ENCODE measurements around the gene MAGI2. TPM values are rescaled to one million over a fixed set of nuclear protein-coding genes. Genes with fewer than 3 reads are reported as not detected.

Gene MAGI2
- total RNA-seq, 1 donor from 2014 or later: 5.4 TPM

DNA sequence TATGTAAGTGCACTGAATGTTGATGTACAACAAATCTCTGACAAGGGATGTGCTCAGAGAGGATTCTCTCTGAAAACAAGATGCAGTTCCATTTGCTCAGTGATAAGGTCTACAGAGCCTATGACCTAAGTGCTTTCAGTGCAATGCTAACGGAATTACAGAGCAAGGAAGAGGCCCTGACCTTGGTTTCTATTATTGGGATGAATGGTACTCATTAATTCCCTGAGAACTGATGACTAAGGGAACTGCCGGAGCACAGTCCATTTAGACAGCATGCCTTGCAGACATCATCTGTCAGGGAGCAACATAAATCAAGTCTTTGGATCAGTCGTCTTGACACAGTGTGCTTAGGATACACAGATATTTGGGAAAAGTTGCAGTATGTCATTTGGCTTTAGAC lies 1314.1 kb downstream of the MAGI2 start:
- FAIRE-seq (no peak), DNase-seq (ENCODE audit: low read depth) (peak; percentile 59)
- no peak overlapping the region for H3K4me3 ChIP-seq (ENCODE audit: insufficient read depth, low read depth, low read length)
- H3K36me3 Mint-ChIP-seq (ENCODE audit: low read depth, unreplicated experiment): no peaks in the 10 kb centered on the region
- no peak overlapping the region for H3K9ac ChIP-seq (ENCODE audit: low read length)
- TF ChIP-seq CTCF (IDR thresholded peaks at IDR 0.05; ENCODE audit: insufficient read depth, low read depth, low read length): no peak
- TF ChIP-seq EZH2 (IDR thresholded peaks at IDR 0.05; ENCODE audit: insufficient read depth, low read length): no peak
- peaks cover 41% of the 10 kb centered on the region for H3K4me1 Mint-ChIP-seq (ENCODE audit: low read depth, unreplicated experiment)
- no peaks in the 10 kb centered on the region for H3K9me3 Mint-ChIP-seq (ENCODE audit: unreplicated experiment)
- no peak overlapping the region for H3K4me2 ChIP-seq (ENCODE audit: low read length)
- H3K27me3 ChIP-seq (ENCODE audit: insufficient read depth, low read length): no peaks in the 10 kb centered on the region
- H3K27me3 Mint-ChIP-seq (ENCODE audit: low read depth, unreplicated experiment): no peaks in the 10 kb centered on the region
- no peaks in the 10 kb centered on the region for H3K9me3 ChIP-seq (ENCODE audit: insufficient read depth, low read depth, low read length)
- no peaks in the 10 kb centered on the region for H3K79me2 ChIP-seq (ENCODE audit: insufficient read depth, low read length)
- H3K27ac Mint-ChIP-seq (ENCODE audit: unreplicated experiment): no peak overlapping the region
- H3K27ac ChIP-seq (ENCODE audit: low read depth, low read length): no peak overlapping the region
- H3K36me3 ChIP-seq (ENCODE audit: insufficient read depth, low read length): no peaks in the 10 kb centered on the region
- no peak overlapping the region for H2AFZ ChIP-seq (ENCODE audit: low read depth, low read length)
- peaks cover 9% of the 10 kb centered on the region for H3K4me1 ChIP-seq (ENCODE audit: insufficient read depth, low read length)
- no peak overlapping the region for H3K4me3 Mint-ChIP-seq (ENCODE audit: unreplicated experiment)
- H4K20me1 ChIP-seq (ENCODE audit: insufficient read depth, low read length): no peaks in the 10 kb centered on the region

DNA sequence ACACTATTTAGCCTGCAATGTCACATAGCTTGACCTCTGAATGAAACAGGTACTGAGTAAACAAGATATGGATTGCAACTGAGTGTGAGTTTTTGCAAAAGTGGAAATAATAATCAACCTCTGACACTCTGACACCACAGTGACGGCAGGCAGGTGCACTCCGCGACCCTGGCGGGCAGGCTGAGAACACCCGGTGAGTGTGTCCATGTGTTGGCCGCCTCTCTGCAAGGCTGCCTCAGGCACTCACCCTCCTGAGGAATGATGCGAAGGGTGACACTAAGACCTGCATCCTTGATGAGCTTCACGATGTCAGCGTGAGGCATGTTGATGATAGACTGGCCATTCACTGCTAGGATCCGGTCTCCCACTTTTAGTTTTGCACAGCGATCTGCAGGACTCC lies 1318.7 kb downstream of the MAGI2 start:
- no peak overlapping the region for H3K9ac ChIP-seq (ENCODE audit: low read length)
- no peak overlapping the region for H3K4me3 Mint-ChIP-seq (ENCODE audit: unreplicated experiment)
- H3K4me1 ChIP-seq (ENCODE audit: insufficient read depth, low read length): peaks cover 3% of the 10 kb centered on the region
- FAIRE-seq (peak; percentile 34), DNase-seq (ENCODE audit: low read depth) (no peak)
- no peak overlapping the region for H3K27ac Mint-ChIP-seq (ENCODE audit: unreplicated experiment)
- H3K27ac ChIP-seq (ENCODE audit: low read depth, low read length): no peak overlapping the region
- no peaks in the 10 kb centered on the region for H3K9me3 Mint-ChIP-seq (ENCODE audit: unreplicated experiment)
- H3K27me3 Mint-ChIP-seq (ENCODE audit: low read depth, unreplicated experiment): peaks cover 3% of the 10 kb centered on the region
- no peaks in the 10 kb centered on the region for H3K36me3 Mint-ChIP-seq (ENCODE audit: low read depth, unreplicated experiment)
- no peaks in the 10 kb centered on the region for H3K79me2 ChIP-seq (ENCODE audit: insufficient read depth, low read length)
- H3K4me3 ChIP-seq (ENCODE audit: insufficient read depth, low read depth, low read length): no peak overlapping the region
- no peaks in the 10 kb centered on the region for H4K20me1 ChIP-seq (ENCODE audit: insufficient read depth, low read length)
- H3K4me2 ChIP-seq (ENCODE audit: low read length): no peak overlapping the region
- TF ChIP-seq EZH2 (IDR thresholded peaks at IDR 0.05; ENCODE audit: insufficient read depth, low read length) (no peak), CTCF (IDR thresholded peaks at IDR 0.05; ENCODE audit: insufficient read depth, low read depth, low read length) (no peak)
- H3K36me3 ChIP-seq (ENCODE audit: insufficient read depth, low read length): no peaks in the 10 kb centered on the region
- H3K4me1 Mint-ChIP-seq (ENCODE audit: low read depth, unreplicated experiment): peaks cover 28% of the 10 kb centered on the region
- no peaks in the 10 kb centered on the region for H3K9me3 ChIP-seq (ENCODE audit: insufficient read depth, low read depth, low read length)
- H3K27me3 ChIP-seq (ENCODE audit: insufficient read depth, low read length): no peaks in the 10 kb centered on the region
- H2AFZ ChIP-seq (ENCODE audit: low read depth, low read length): no peak overlapping the region

DNA sequence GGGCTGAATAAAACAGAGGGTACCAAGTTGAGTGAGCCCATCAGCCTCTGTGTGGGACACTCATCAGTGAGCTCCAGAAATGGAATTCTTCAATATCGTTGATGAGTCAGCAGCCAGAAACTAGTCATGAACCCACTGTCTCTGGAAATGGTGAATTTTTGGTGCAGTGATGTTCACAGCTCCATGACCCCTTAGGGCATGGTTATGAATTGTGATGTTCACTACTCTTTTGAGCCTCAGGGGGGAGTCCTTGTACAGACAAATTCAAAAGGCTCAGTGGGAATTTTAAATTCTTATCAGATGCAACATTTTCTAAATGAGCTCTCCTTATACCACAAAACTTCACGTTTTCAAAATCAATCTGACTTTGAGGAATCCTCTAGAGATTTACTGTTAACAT lies 1319.2 kb downstream of the MAGI2 start:
- no peak overlapping the region for H3K9ac ChIP-seq (ENCODE audit: low read length)
- peaks cover 24% of the 10 kb centered on the region for H3K4me1 Mint-ChIP-seq (ENCODE audit: low read depth, unreplicated experiment)
- peaks cover 3% of the 10 kb centered on the region for H3K27me3 Mint-ChIP-seq (ENCODE audit: low read depth, unreplicated experiment)
- H3K4me3 ChIP-seq (ENCODE audit: insufficient read depth, low read depth, low read length): no peak overlapping the region
- no peaks in the 10 kb centered on the region for H3K9me3 ChIP-seq (ENCODE audit: insufficient read depth, low read depth, low read length)
- no peak overlapping the region for H3K4me3 Mint-ChIP-seq (ENCODE audit: unreplicated experiment)
- no peaks in the 10 kb centered on the region for H4K20me1 ChIP-seq (ENCODE audit: insufficient read depth, low read length)
- FAIRE-seq (peak; percentile 84), DNase-seq (ENCODE audit: low read depth) (peak; percentile 42)
- H3K27me3 ChIP-seq (ENCODE audit: insufficient read depth, low read length): no peaks in the 10 kb centered on the region
- TF ChIP-seq EZH2 (IDR thresholded peaks at IDR 0.05; ENCODE audit: insufficient read depth, low read length): no peak
- TF ChIP-seq CTCF (IDR thresholded peaks at IDR 0.05; ENCODE audit: insufficient read depth, low read depth, low read length): peak; percentile 70
- H3K4me1 ChIP-seq (ENCODE audit: insufficient read depth, low read length): no peaks in the 10 kb centered on the region
- H2AFZ ChIP-seq (ENCODE audit: low read depth, low read length): no peak overlapping the region
- no peaks in the 10 kb centered on the region for H3K9me3 Mint-ChIP-seq (ENCODE audit: unreplicated experiment)
- H3K27ac ChIP-seq (ENCODE audit: low read depth, low read length): no peak overlapping the region
- H3K27ac Mint-ChIP-seq (ENCODE audit: unreplicated experiment): no peak overlapping the region
- no peak overlapping the region for H3K4me2 ChIP-seq (ENCODE audit: low read length)
- no peaks in the 10 kb centered on the region for H3K36me3 Mint-ChIP-seq (ENCODE audit: low read depth, unreplicated experiment)
- H3K79me2 ChIP-seq (ENCODE audit: insufficient read depth, low read length): no peaks in the 10 kb centered on the region
- H3K36me3 ChIP-seq (ENCODE audit: insufficient read depth, low read length): no peaks in the 10 kb centered on the region

Measured in astrocyte (in vitro differentiated cells and primary cell).